HEK293 (cell line): ENCODE results near the gene BIRC3.
A peak's percentile ranks its signal among the peaks of the same experiment; 100 is the strongest.

Experiments
- CTCF ChIA-PET: fragments of 350-600 bp; formaldehyde crosslinking; extraction: SDS; loops from one replicate; lab custom pipeline; 2021; ENCODE audit warnings: antibody characterized with exemption; lab: Yijun Ruan, JAX
- POLR2A ChIA-PET: fragments of 300-600 bp; formaldehyde crosslinking; extraction: SDS; loops from one replicate; lab custom pipeline; 2020; ENCODE audit warnings: antibody characterized with exemption, inconsistent platforms; lab: Yijun Ruan, JAX
- H3K27ac ChIP-seq: fragments of 200-500 bp; sonication (Bioruptor generic); 2 replicates; pipeline ENCODE4 v1.5.1; 2014; ENCODE audit warnings: low read depth, low read length, control low read depth, inconsistent platforms; ENCODE audit errors: extremely low read depth
- H3K36me3 ChIP-seq, 2 experiments: fragments of 200-500 bp in 1 of 2; sonication (Bioruptor generic) in 1 of 2; 1 replicate in 1 of 2; 2 replicates in 1 of 2; pipeline ENCODE4 v1.5.1; 2014 to 2017; ENCODE audit warnings: inconsistent platforms in 2 of 2, low read length in 2 of 2; ENCODE audit not compliant: control insufficient read depth in 2 of 2, insufficient read depth in 1 of 2
- H3K4me1 ChIP-seq: fragments of 200-500 bp; sonication (Bioruptor generic); 2 replicates; pipeline ENCODE4 v1.5.1; 2014; ENCODE audit warnings: mild to moderate bottlenecking, low read length, inconsistent platforms; ENCODE audit not compliant: control insufficient read depth, insufficient read depth
- H3K4me3 ChIP-seq: 2 replicates; pipeline ENCODE4 v1.5.1; 2011; ENCODE audit warnings: low read depth, mild to moderate bottlenecking, control low read depth, low read length, moderate library complexity
- H3K9me3 ChIP-seq: fragments of 200-500 bp; sonication (Bioruptor generic); 2 replicates; pipeline ENCODE4 v1.5.1; 2014; ENCODE audit warnings: low read depth, low read length, inconsistent platforms; ENCODE audit not compliant: control insufficient read depth, insufficient read depth
- EGR2 ChIP-seq: fragments of 450-650 bp; formaldehyde crosslinking; IDR thresholded peaks from 2 replicates; pipeline ENCODE4 v1.5.1; 2016; ENCODE audit warnings: low read depth, missing biosample characterization, missing genetic modification characterization
- KLF10 ChIP-seq: fragments of 450-650 bp; IDR thresholded peaks from 2 replicates; pipeline ENCODE4 v1.5.1; 2018; ENCODE audit warnings: missing biosample characterization, mild to moderate bottlenecking, missing genetic modification characterization
- SALL2 ChIP-seq: fragments of 450-650 bp; formaldehyde crosslinking; IDR thresholded peaks from 2 replicates; pipeline ENCODE4 v1.5.0; 2017; ENCODE audit warnings: missing biosample characterization, mild to moderate bottlenecking, missing genetic modification characterization, borderline replicate concordance
- SCRT1 ChIP-seq: fragments of 450-650 bp; formaldehyde crosslinking; IDR thresholded peaks from 2 replicates; pipeline ENCODE4 v1.5.1; 2016; ENCODE audit warnings: missing biosample characterization, missing genetic modification characterization, borderline replicate concordance
- SCRT2 ChIP-seq: fragments of 450-650 bp; formaldehyde crosslinking; IDR thresholded peaks from 2 replicates; pipeline ENCODE4 v1.5.1; 2016; ENCODE audit warnings: missing biosample characterization, missing genetic modification characterization
- SP2 ChIP-seq: fragments of 450-650 bp; formaldehyde crosslinking; IDR thresholded peaks from 2 replicates; pipeline ENCODE4 v1.5.1; 2016; ENCODE audit warnings: missing biosample characterization, missing genetic modification characterization
- WT1 ChIP-seq: fragments of 450-650 bp; formaldehyde crosslinking; IDR thresholded peaks from 2 replicates; pipeline ENCODE4 v1.5.1; 2016; ENCODE audit warnings: missing biosample characterization, missing genetic modification characterization
- ZNF114 ChIP-seq: fragments of 450-650 bp; formaldehyde crosslinking; IDR thresholded peaks from 2 replicates; pipeline ENCODE4 v1.5.0; 2017; ENCODE audit warnings: missing biosample characterization, missing genetic modification characterization
- ZNF140 ChIP-seq: fragments of 450-650 bp; formaldehyde crosslinking; IDR thresholded peaks from 2 replicates; pipeline ENCODE4 v1.5.1; 2016; ENCODE audit warnings: missing biosample characterization, missing genetic modification characterization
- ZNF155 ChIP-seq: fragments of 450-650 bp; formaldehyde crosslinking; IDR thresholded peaks from 2 replicates; pipeline ENCODE4 v1.5.1; 2016; ENCODE audit warnings: missing biosample characterization, missing genetic modification characterization
- ZNF184 ChIP-seq: fragments of 450-650 bp; IDR thresholded peaks from 2 replicates; pipeline ENCODE4 v1.5.1; 2018; ENCODE audit warnings: missing biosample characterization, mild to moderate bottlenecking, missing genetic modification characterization
- ZNF341 ChIP-seq: fragments of 450-650 bp; formaldehyde crosslinking; IDR thresholded peaks from 2 replicates; pipeline ENCODE4; 2016; ENCODE audit warnings: low read depth, missing biosample characterization, missing genetic modification characterization
- ZNF529 ChIP-seq: fragments of 450-650 bp; formaldehyde crosslinking; IDR thresholded peaks from 2 replicates; pipeline ENCODE4 v1.5.1; 2017; ENCODE audit warnings: missing genetic modification characterization, missing biosample characterization; ENCODE audit not compliant: insufficient replicate concordance
- ZNF530 ChIP-seq: fragments of 450-650 bp; formaldehyde crosslinking; IDR thresholded peaks from 2 replicates; pipeline ENCODE4 v1.5.1; 2016; ENCODE audit warnings: low read depth, missing biosample characterization, missing genetic modification characterization
- ZNF555 ChIP-seq: fragments of 450-650 bp; formaldehyde crosslinking; conservative IDR thresholded peaks from 2 replicates; pipeline ENCODE4 v1.5.1; 2017; ENCODE audit warnings: missing biosample characterization, mild to moderate bottlenecking, missing genetic modification characterization, inconsistent platforms
- ZNF571 ChIP-seq: fragments of 450-650 bp; formaldehyde crosslinking; IDR thresholded peaks from 2 replicates; pipeline ENCODE4 v1.5.0; 2017; ENCODE audit warnings: missing biosample characterization, missing genetic modification characterization
- ZNF600 ChIP-seq: fragments of 450-650 bp; formaldehyde crosslinking; IDR thresholded peaks from 2 replicates; pipeline ENCODE4 v1.5.1; 2016; ENCODE audit warnings: missing biosample characterization, missing genetic modification characterization
- ZNF623 ChIP-seq: fragments of 450-650 bp; formaldehyde crosslinking; IDR thresholded peaks from 2 replicates; pipeline ENCODE4 v1.5.1; 2016; ENCODE audit warnings: missing biosample characterization, missing genetic modification characterization
- ZNF777 ChIP-seq: fragments of 450-650 bp; formaldehyde crosslinking; IDR thresholded peaks from 2 replicates; pipeline ENCODE4 v1.5.1; 2017; ENCODE audit warnings: missing biosample characterization, missing genetic modification characterization, borderline replicate concordance
- ZNF791 ChIP-seq: fragments of 450-650 bp; formaldehyde crosslinking; IDR thresholded peaks from 2 replicates; pipeline ENCODE4 v1.5.1; 2016; ENCODE audit warnings: missing biosample characterization, missing genetic modification characterization
- ZNF830 ChIP-seq: fragments of 450-650 bp; IDR thresholded peaks from 2 replicates; pipeline ENCODE4 v1.5.0; 2018; ENCODE audit warnings: missing biosample characterization, missing genetic modification characterization, low read depth, mild to moderate bottlenecking, moderate library complexity
- TF ChIP-seq, protein P1 (sequence below): fragments of 450-650 bp; formaldehyde crosslinking; IDR thresholded peaks from 2 replicates; pipeline ENCODE4 v1.5.1; 2016; ENCODE audit warnings: missing biosample characterization, missing genetic modification characterization, low read depth
- TF ChIP-seq, protein P2 (sequence below): fragments of 450-650 bp; IDR thresholded peaks from 2 replicates; pipeline ENCODE4 v1.5.1; 2018; ENCODE audit warnings: missing biosample characterization, mild to moderate bottlenecking, missing genetic modification characterization
- TF ChIP-seq, protein P3 (sequence below): fragments of 450-650 bp; formaldehyde crosslinking; IDR thresholded peaks from 2 replicates; pipeline ENCODE4 v1.5.1; 2016; ENCODE audit warnings: missing biosample characterization, missing genetic modification characterization
- TF ChIP-seq, protein P4 (sequence below): fragments of 450-650 bp; formaldehyde crosslinking; IDR thresholded peaks from 2 replicates; pipeline ENCODE4 v1.5.1; 2016; ENCODE audit warnings: missing biosample characterization, missing genetic modification characterization

Gene BIRC3

DNA sequence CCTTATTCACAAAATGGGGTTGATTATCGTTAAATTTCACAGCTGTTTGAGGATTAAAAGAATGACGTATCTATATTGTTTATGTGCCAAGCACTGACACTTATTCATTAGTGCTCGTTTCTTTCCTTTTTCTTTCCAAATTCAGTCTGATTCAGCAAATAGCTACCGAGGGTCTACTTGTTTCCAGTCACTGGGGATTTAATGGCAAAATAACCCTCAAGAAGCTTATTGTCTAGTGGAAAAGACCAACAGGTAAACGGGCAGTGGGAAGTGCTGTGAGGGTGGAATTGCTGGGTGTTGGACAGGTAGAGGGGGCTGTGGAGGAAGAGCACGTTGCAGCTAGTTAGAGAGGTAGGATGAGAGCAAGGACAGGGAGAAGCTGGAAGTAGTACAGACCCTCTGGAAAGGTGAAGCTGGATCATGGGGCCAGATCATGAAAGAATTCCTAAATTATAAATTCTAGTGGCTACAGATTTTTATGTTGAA, 48.3 kb upstream of the BIRC3 start:
- Histone ChIP-seq H3K4me3 (peak overlapping the region; percentile 25), H3K9me3 (no peaks in the 10 kb centered on the region)
- TF ChIP-seq ZNF341 (tag by site-specific recombination) (peak; percentile 36; the same call in 1 of the 2 replicates), ZNF791 (tag by site-specific recombination) (no peak), ZNF529 (tag by site-specific recombination) (no peak), SCRT1 (no peak), KLF10 (no peak), ZNF114 (tag by site-specific recombination) (no peak), ZNF623 (tag by site-specific recombination) (no peak), ZNF600 (tag by site-specific recombination) (no peak), SCRT2 (tag by site-specific recombination) (peak; percentile 64), ZNF140 (peak; percentile 61; the same call in 1 of the 2 replicates)
- TF ChIP-seq, protein P1, sequence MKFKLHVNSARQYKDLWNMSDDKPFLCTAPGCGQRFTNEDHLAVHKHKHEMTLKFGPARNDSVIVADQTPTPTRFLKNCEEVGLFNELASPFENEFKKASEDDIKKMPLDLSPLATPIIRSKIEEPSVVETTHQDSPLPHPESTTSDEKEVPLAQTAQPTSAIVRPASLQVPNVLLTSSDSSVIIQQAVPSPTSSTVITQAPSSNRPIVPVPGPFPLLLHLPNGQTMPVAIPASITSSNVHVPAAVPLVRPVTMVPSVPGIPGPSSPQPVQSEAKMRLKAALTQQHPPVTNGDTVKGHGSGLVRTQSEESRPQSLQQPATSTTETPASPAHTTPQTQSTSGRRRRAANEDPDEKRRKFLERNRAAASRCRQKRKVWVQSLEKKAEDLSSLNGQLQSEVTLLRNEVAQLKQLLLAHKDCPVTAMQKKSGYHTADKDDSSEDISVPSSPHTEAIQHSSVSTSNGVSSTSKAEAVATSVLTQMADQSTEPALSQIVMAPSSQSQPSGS: peak; percentile 44; the same call in 1 of the 2 replicates
- TF ChIP-seq, all 188 proteins: peak for 4
- ChIA-PET CTCF (interaction anchor here (0.6 to 4.0 kb wide), 21 partner anchors 12 to 262 kb away, joined by 3 to 25 read pairs (median 3); no protein-coding TSS in a partner anchor), POLR2A (interaction anchor here (1.2 to 2.1 kb wide), 2 partner anchors 16 to 158 kb away, joined by 6 to 9 read pairs; no protein-coding TSS in a partner anchor)
- H3K4me1 ChIP-seq: no peaks in the 10 kb centered on the region
- H3K27ac ChIP-seq: no peak overlapping the region
- no peaks in the 10 kb centered on the region for H3K36me3 ChIP-seq

DNA sequence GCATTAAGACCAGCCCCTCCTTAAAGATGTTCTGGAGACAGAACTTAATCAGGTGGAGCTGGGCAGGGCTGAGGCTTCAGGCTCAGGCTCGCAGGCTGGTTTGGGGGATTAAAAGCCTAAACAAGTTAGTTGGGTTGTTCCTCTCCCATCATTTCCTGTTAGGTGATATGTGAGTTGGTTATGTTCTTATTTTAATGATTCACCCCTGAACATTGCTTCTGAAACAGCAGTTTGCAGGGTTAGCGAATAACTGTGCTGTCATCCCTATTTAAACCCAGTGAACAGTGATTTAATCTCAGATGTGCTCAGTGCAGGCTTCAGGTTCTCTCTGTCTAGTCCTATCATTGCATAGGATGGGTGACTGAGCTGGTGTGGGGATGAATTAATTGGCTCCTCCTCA, 47.4 kb upstream of the BIRC3 start:
- no peaks in the 10 kb centered on the region for H3K4me1 ChIP-seq
- no peaks in the 10 kb centered on the region for H3K9me3 ChIP-seq
- POLR2A ChIA-PET: interaction anchor here (0.6 kb wide), 1 partner anchor 159 kb away, joined by 3 read pairs; no protein-coding TSS in a partner anchor
- CTCF ChIA-PET: interaction anchor here (0.7 to 4.0 kb wide), 10 partner anchors 11 to 274 kb away, joined by 3 to 25 read pairs (median 4); no protein-coding TSS in a partner anchor
- H3K36me3 ChIP-seq: no peaks in the 10 kb centered on the region
- no peak overlapping the region for H3K4me3 ChIP-seq
- no peak for TF ChIP-seq ZNF571 (tag by site-specific recombination)
- TF ChIP-seq, protein P2, sequence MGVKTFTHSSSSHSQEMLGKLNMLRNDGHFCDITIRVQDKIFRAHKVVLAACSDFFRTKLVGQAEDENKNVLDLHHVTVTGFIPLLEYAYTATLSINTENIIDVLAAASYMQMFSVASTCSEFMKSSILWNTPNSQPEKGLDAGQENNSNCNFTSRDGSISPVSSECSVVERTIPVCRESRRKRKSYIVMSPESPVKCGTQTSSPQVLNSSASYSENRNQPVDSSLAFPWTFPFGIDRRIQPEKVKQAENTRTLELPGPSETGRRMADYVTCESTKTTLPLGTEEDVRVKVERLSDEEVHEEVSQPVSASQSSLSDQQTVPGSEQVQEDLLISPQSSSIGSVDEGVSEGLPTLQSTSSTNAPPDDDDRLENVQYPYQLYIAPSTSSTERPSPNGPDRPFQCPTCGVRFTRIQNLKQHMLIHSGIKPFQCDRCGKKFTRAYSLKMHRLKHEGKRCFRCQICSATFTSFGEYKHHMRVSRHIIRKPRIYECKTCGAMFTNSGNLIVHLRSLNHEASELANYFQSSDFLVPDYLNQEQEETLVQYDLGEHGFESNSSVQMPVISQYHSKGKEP: no peak
- no peak for TF ChIP-seq ZNF777 (tag by site-specific recombination)
- no peak for TF ChIP-seq EGR2 (tag by site-specific recombination)
- no peak for TF ChIP-seq ZNF184 (tag by site-specific recombination)
- H3K27ac ChIP-seq: no peak overlapping the region

DNA sequence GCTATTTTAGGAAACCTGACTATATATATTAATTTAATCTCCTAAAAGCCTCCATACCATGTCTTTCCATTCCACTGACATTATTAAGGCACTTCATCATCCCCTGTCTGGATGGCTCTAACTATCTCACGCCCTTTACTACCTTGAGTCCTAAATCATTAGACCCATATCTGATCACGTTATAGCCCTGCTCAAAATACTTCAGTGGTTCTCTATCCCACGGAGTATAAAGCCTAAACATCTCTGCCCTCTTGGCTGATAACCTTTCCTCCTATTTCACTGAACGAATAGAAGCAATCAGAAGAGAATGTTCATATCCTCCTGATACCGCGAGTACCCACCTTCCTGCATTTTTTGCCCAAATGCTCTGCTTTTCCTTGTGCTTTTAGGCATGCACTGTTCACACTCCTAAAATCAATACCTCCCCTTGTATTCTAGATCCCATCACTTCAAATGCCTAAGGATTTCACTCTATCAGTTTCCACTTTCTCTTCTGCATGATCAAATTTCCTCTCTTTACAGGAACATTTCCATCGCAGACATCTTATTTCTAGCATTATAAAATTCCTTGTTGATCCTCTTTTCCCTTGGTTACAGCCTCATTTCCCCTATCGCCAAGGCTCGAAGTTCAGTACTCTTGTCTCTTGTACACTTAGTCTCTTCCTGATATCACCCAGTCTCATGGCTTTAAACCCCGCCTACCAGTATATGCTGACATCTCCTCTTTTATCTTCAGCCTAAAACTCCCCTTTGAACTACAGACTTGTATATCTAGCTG, 45.0 kb upstream of the BIRC3 start:
- H3K9me3 ChIP-seq: no peaks in the 10 kb centered on the region
- ChIA-PET CTCF (no interaction called here), POLR2A (no interaction called here)
- no peak overlapping the region for H3K27ac ChIP-seq
- H3K4me3 ChIP-seq: no peak overlapping the region
- no peaks in the 10 kb centered on the region for H3K36me3 ChIP-seq
- H3K4me1 ChIP-seq: no peaks in the 10 kb centered on the region
- TF ChIP-seq ZNF555 (tag by site-specific recombination): no peak
- TF ChIP-seq, protein P3, sequence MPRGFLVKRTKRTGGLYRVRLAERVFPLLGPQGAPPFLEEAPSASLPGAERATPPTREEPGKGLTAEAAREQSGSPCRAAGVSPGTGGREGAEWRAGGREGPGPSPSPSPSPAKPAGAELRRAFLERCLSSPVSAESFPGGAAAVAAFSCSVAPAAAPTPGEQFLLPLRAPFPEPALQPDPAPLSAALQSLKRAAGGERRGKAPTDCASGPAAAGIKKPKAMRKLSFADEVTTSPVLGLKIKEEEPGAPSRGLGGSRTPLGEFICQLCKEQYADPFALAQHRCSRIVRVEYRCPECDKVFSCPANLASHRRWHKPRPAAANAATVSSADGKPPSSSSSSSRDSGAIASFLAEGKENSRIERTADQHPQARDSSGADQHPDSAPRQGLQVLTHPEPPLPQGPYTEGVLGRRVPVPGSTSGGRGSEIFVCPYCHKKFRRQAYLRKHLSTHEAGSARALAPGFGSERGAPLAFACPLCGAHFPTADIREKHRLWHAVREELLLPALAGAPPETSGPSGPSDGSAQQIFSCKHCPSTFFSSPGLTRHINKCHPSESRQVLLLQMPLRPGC: no peak
- no peak for TF ChIP-seq ZNF114 (tag by site-specific recombination)
- TF ChIP-seq, protein P4, sequence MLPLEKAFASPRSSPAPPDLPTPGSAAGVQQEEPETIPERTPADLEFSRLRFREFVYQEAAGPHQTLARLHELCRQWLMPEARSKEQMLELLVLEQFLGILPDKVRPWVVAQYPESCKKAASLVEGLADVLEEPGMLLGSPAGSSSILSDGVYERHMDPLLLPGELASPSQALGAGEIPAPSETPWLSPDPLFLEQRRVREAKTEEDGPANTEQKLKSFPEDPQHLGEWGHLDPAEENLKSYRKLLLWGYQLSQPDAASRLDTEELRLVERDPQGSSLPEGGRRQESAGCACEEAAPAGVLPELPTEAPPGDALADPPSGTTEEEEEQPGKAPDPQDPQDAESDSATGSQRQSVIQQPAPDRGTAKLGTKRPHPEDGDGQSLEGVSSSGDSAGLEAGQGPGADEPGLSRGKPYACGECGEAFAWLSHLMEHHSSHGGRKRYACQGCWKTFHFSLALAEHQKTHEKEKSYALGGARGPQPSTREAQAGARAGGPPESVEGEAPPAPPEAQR (tag by site-specific recombination): no peak
- no peak for TF ChIP-seq ZNF571 (tag by site-specific recombination)
- no peak for TF ChIP-seq SALL2 (tag by site-specific recombination)
- no peak for TF ChIP-seq WT1 (tag by site-specific recombination)
- TF ChIP-seq ZNF830: no peak
- no peak for TF ChIP-seq ZNF530 (tag by site-specific recombination)
- TF ChIP-seq ZNF155 (tag by site-specific recombination): no peak
- TF ChIP-seq SP2 (tag by site-specific recombination): no peak
